Ishikawa (cell line): ENCODE data around the gene SOS1.

Experiments used
- CEBPB ChIP-seq: IDR thresholded peaks from 2 replicates; pipeline ENCODE4 v1.6.1; 2012
- RAD21 ChIP-seq: IDR thresholded peaks from 2 replicates; pipeline ENCODE4 v1.6.1; 2012; ENCODE audit warnings: low read depth
- TAF1 ChIP-seq: IDR thresholded peaks from 2 replicates; pipeline ENCODE4 v1.6.1; 2012; ENCODE audit warnings: low read depth, mild to moderate bottlenecking
- TCF12 ChIP-seq: IDR thresholded peaks from 2 replicates; pipeline ENCODE4 v1.6.1; 2012; ENCODE audit warnings: low read depth
- TF ChIP-seq, protein P1 (sequence below): IDR thresholded peaks from 2 replicates; pipeline ENCODE4 v1.6.1; 2012; ENCODE audit warnings: low read depth, mild to moderate bottlenecking
- TF ChIP-seq, protein P2 (sequence below): IDR thresholded peaks from 2 replicates; pipeline ENCODE4 v1.6.1; 2012

DNA sequence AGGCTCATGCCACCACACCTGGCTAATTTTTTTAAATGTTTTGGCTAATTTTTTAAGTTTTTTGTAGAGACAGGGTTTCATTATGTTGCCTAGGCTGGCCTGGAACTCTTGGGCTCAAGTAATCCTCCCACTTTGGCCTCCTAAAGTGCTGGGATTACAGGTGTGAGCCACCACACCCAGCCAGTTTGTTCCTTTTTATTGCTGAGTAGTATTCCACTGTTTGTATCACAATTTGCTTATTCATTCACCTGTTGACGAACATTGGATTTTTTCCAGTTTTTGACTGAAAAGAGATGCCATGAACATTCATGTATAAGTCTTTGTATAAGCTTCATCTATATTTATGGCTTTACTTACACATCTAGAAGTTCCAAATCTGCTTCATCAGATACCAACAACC is 5.3 kb downstream of the SOS1 start:
- TF ChIP-seq CEBPB (no peak), TCF12 (no peak), RAD21 (no peak), TAF1 (no peak)
- TF ChIP-seq, protein P1, sequence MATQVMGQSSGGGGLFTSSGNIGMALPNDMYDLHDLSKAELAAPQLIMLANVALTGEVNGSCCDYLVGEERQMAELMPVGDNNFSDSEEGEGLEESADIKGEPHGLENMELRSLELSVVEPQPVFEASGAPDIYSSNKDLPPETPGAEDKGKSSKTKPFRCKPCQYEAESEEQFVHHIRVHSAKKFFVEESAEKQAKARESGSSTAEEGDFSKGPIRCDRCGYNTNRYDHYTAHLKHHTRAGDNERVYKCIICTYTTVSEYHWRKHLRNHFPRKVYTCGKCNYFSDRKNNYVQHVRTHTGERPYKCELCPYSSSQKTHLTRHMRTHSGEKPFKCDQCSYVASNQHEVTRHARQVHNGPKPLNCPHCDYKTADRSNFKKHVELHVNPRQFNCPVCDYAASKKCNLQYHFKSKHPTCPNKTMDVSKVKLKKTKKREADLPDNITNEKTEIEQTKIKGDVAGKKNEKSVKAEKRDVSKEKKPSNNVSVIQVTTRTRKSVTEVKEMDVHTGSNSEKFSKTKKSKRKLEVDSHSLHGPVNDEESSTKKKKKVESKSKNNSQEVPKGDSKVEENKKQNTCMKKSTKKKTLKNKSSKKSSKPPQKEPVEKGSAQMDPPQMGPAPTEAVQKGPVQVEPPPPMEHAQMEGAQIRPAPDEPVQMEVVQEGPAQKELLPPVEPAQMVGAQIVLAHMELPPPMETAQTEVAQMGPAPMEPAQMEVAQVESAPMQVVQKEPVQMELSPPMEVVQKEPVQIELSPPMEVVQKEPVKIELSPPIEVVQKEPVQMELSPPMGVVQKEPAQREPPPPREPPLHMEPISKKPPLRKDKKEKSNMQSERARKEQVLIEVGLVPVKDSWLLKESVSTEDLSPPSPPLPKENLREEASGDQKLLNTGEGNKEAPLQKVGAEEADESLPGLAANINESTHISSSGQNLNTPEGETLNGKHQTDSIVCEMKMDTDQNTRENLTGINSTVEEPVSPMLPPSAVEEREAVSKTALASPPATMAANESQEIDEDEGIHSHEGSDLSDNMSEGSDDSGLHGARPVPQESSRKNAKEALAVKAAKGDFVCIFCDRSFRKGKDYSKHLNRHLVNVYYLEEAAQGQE, result no peak
- TF ChIP-seq, protein P2, sequence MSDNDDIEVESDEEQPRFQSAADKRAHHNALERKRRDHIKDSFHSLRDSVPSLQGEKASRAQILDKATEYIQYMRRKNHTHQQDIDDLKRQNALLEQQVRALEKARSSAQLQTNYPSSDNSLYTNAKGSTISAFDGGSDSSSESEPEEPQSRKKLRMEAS, result no peak
